ENCODE measurements around the gene KCTD4. TPM values are rescaled to one million over a fixed set of nuclear protein-coding genes. Genes with fewer than 3 reads are reported as not detected.
A peak's percentile ranks its signal among the peaks of the same experiment; 100 is the strongest.

The KCTD4 gene
- total RNA-seq, 4 donors from 2014 or later = not detected

DNA sequence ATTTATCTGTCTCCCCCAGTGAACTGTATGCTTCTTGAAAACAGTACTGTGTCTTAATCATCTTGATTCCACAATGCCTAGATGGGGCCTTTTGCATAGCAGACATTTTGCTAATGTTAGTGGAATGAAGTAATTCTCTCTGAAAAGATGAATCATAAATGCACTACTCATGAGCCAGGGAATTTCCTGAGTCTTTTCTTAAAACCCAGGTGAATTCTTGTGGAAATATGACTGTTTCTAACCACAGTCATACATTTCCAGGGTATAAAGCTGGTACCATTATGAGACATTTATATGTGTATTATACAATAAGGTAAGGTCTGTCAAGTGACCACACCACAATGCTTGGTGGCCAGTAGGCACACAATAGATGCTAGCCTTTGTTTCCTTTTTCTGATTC lies 5.5 kb upstream of the KCTD4 start:
- no peaks in the 10 kb centered on the region for H3K27me3 ChIP-seq
- H3K36me3 ChIP-seq = no peaks in the 10 kb centered on the region
- no peak overlapping the region for H3K4me3 ChIP-seq
- peak overlapping the region; percentile 69 to 79 (median 72) for H3K27ac ChIP-seq
- H3K4me1 ChIP-seq = peaks cover 14 to 21% of the 10 kb centered on the region in 2 donors
- TF ChIP-seq, protein P1, sequence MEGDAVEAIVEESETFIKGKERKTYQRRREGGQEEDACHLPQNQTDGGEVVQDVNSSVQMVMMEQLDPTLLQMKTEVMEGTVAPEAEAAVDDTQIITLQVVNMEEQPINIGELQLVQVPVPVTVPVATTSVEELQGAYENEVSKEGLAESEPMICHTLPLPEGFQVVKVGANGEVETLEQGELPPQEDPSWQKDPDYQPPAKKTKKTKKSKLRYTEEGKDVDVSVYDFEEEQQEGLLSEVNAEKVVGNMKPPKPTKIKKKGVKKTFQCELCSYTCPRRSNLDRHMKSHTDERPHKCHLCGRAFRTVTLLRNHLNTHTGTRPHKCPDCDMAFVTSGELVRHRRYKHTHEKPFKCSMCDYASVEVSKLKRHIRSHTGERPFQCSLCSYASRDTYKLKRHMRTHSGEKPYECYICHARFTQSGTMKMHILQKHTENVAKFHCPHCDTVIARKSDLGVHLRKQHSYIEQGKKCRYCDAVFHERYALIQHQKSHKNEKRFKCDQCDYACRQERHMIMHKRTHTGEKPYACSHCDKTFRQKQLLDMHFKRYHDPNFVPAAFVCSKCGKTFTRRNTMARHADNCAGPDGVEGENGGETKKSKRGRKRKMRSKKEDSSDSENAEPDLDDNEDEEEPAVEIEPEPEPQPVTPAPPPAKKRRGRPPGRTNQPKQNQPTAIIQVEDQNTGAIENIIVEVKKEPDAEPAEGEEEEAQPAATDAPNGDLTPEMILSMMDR (IDR thresholded peaks at IDR 0.05 in 4 of 5, conservative IDR thresholded peaks at IDR 0.05 in 1 of 5) = no peak
- TF ChIP-seq POLR2A (IDR thresholded peaks at IDR 0.05) = no peak
- intact Hi-C loops (cut with DNase I; ENCODE audit: low total_unique reads) = loop anchor here (5.0 kb wide), 1 partner anchor 101 kb away; no protein-coding TSS in a partner anchor
- DNase-seq = no peak
- peak in 1 of 2 donors; percentile 20 for ATAC-seq
- in situ Hi-C loops (cut with MboI; ENCODE audit: low sequenced_read_pairs in 4 of 4) = no loop called here
- H3K9me3 ChIP-seq = no peaks in the 10 kb centered on the region

DNA sequence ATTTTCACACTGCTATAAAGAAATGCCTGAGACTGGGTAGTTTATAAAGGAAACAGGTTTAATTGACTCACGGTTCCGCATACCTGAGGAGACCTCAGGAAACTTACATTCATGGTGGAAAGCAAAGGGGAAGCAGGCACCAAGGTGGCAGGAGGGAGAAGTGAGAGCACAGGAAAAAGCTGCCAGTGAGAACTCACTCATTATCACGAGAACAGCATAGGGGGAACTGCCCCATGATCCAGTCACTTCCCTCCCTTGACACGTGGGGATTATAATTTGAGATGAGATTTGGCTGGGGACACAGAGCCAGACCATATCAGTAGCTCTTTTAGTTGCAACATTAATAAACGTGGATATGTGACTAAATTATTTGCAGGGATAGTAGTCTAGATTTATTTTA lies 4.3 kb upstream of the KCTD4 start:
- Histone ChIP-seq H3K36me3 (no peaks in the 10 kb centered on the region), H3K4me1 (peaks cover 14 to 21% of the 10 kb centered on the region in 2 donors), H3K27me3 (no peaks in the 10 kb centered on the region), H3K9me3 (no peaks in the 10 kb centered on the region), H3K4me3 (no peak overlapping the region), H3K27ac (peak overlapping the region in 2 of 4 donors; percentile 14 to 24)
- in situ Hi-C loops (cut with MboI; ENCODE audit: low sequenced_read_pairs in 4 of 4) = no loop called here
- intact Hi-C loops (cut with DNase I; ENCODE audit: low total_unique reads) = loop anchor here (5.0 kb wide), 1 partner anchor 102 kb away; no protein-coding TSS in a partner anchor
- DNase-seq = no peak
- no peak for TF ChIP-seq POLR2A (IDR thresholded peaks at IDR 0.05)
- TF ChIP-seq, protein P1 (IDR thresholded peaks at IDR 0.05 in 4 of 5, conservative IDR thresholded peaks at IDR 0.05 in 1 of 5) = no peak
- ATAC-seq = no peak

DNA sequence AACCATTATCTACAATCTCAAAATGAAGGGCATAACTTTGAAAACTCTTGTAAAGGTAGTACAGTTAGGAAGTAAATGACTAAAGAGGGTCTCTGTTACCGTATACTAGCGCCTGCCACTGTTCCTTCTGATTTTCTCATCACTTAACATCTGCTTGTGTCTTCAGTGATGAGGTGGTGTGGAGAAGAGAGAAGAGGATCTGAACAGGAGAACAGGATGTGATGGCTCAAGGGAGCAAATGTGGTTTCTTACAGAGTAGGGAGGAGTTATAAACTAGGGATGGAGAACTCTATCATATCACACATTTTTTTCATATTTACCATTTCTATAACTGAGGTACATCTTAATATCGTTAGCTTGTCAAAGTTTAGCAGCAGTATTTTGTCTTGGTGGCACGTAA lies 1.1 kb downstream of the KCTD4 start:
- Histone ChIP-seq H3K4me3 (no peak overlapping the region), H3K9me3 (no peaks in the 10 kb centered on the region), H3K36me3 (no peaks in the 10 kb centered on the region), H3K4me1 (no peaks in the 10 kb centered on the region), H3K27ac (no peak overlapping the region), H3K27me3 (no peaks in the 10 kb centered on the region)
- intact Hi-C loops (cut with DNase I; ENCODE audit: low total_unique reads) (no loop called here), in situ Hi-C loops (cut with MboI; ENCODE audit: low sequenced_read_pairs in 4 of 4) (no loop called here)
- no peak for DNase-seq
- ATAC-seq = no peak
- no peak for TF ChIP-seq POLR2A (IDR thresholded peaks at IDR 0.05)
- TF ChIP-seq, protein P1 (IDR thresholded peaks at IDR 0.05 in 4 of 5, conservative IDR thresholded peaks at IDR 0.05 in 1 of 5) = no peak

DNA sequence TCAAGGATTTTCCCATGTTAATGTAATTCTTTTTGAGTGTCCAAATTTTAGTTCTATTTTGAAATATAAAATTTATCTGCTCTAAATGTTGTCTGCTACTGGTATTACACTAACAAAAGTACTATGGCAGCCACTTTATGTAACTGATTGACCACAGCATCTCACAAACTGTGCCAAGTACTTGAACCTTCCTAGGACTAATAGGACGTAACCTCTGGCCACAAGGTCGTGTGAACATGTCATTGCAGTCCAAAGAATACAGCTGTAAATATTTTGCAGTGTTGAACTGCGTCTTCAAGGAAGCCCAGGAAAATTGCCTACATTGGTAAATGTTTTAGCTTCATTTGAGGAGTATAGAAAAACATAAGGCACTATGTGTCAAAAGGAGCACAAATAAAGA lies 1.9 kb downstream of the KCTD4 start:
- in situ Hi-C loops (cut with MboI; ENCODE audit: low sequenced_read_pairs in 4 of 4) = no loop called here
- no peak for DNase-seq

More for the DNA sequence above, 1.9 kb downstream of the KCTD4 start:
- H3K27ac ChIP-seq = no peak overlapping the region
- no peak overlapping the region for H3K4me3 ChIP-seq
- H3K4me1 ChIP-seq = no peaks in the 10 kb centered on the region
- intact Hi-C loops (cut with DNase I; ENCODE audit: low total_unique reads) = no loop called here
- TF ChIP-seq, protein P1 (IDR thresholded peaks at IDR 0.05 in 4 of 5, conservative IDR thresholded peaks at IDR 0.05 in 1 of 5) = no peak
- TF ChIP-seq POLR2A (IDR thresholded peaks at IDR 0.05) = no peak
- no peaks in the 10 kb centered on the region for H3K27me3 ChIP-seq
- ATAC-seq = no peak
- H3K9me3 ChIP-seq = no peaks in the 10 kb centered on the region
- H3K36me3 ChIP-seq = no peaks in the 10 kb centered on the region

Data from gastrocnemius medialis (tissue), 4 donors.